ENCODE measurements around the gene BHMT.
"Not testable (repeated sequence)": the region's sequence is repeated elsewhere in the genome, so short reads cannot be mapped to it uniquely, and the experiment has no call there.

Gene BHMT

DNA sequence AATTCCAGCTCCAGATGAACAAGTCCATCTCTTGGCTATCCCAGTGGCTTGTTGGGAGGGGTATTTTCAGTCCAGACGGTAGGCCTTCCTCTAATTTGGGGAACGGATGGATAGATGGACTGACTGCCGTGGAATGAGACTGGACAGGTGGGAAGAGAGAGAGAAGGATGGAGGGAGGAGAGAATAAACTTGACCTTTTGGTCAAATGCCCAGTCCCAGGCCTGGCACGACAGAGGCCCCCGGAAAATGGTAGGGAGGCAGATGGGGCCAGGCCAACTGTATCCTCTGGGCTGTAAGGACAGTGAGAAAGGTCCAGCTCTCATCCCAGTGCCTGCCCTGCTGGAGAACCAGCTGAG is 1.1 kb downstream of the BHMT start:
- no peak for DNase-seq

DNA sequence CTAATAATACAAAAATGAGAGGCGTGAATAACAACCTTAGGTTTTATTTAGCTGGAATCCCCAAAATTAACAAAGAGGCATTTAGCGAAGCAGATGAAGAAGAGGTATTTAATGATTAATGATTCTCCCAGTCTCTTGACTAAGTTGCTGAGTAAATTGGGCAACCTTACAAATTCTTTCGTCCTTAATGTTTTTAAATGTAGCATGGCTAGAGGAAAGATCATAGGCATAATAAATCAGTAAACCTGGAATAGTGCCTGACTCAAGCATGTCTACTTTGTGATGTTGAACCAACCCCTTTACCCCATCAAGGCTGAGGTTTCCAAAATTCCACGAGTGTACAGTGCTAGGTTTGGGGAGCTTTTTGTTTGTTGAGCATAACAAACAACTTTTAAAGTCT is 7.9 kb downstream of the BHMT start:
- no peak for DNase-seq

GRCh38 chr5:79120221-79120620 is 8.6 kb downstream of the BHMT start:
- no peak for DNase-seq

DNA sequence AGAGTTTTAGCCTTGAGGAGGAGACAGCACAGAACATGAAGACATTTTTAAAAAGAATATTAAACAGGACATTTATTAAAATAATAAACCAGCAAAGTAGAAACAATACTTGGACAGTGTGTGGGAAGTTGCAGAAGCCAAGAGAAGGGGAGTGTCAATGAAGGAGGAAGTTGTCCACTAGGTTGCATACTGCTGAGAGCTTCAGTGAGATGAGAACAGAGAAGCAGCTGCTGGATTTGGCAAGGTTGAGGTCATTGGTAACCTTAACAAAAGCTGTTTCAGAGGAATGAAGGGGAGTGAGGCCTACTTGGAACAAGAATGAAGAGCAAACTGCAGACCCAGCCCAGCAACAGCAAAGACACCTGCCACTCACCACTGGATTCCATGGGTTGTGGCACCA is 11.4 kb downstream of the BHMT start:
- no peak for DNase-seq

DNA sequence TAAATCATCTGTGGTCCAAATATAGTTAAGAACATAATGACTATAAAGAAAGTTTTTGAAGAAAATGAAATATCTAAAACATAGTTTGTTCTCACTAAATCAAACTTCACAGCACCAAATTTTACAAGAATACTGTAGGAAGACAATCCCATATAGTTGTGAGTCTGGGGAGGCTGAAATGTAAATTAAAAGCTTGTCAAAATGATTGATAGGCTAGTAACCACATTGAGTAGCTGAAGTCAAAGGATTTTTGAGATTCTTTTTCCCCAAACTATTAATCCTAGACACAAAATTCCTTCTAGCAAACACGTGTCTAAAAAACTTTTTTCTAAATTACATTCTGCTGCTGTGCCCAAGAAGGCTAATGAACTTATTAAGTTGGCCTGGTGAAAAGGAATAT is 13.0 kb downstream of the BHMT start:
- DNase-seq, result no peak

- no peak for DNase-seq
These were observed 19.2 kb downstream of the BHMT start for GRCh38 chr5:79130781-79131180.

DNA sequence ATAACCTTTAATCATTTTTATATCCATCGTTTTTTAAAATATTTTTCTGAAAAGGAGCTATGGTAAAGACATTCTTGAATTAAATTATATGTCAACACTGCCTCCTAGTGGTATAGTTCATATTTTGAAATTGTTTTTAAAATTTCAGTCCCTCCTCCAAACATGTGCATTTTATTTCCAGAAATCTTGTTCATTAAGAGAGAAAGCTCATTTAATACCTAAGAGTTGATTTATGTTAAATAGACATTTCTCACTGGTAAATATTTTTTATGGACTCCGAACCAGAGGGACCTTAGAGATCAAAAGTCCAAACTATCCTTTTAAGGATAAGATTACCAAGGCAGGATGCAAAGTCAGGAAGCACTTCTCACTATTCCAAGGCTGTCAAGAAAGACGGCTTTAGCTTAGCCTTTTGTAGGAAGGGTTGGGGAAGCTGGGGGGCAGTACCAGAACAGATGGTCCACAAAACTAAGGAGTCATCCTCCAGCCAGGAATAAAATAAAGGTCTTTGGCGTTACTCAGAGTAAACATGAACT is 21.6 kb downstream of the BHMT start:
- DNase-seq, result no peak

DNA sequence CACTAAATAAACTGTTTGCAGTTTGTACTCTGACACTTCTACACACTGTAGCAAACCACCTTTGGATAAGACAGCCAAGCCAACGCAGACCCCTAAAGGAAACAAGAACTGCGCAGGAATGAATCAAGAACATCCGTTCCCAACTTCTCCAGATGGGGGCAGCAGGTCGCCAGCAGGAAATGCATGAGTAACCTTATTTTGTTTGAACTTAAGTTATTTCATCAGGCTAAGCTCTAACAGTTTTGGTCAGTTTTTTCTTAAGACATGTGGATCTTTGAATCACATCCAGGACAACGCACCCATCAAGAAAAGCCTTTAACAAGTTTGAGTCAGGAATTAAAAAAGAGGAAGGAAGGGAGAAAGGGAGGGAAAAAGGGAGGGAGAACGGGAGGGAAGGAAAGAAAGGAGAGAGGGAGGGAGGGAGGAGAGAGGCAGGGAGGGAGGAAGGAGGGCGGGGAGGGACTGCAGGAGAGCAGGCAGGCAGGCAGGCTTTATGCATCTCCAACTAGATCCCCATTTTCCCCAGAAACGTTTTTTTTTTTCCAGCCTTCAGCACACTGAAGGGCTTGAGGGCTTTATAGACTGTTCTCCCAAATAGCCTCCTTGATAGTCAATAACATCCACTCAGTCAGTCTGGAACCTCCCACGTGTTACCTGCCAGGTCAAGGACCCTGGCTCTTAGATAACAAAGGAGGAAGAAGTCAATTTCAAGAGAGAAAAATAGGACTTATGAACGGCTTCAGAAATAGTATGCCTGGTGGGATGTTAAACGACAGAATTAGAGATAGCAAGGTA is 22.2 kb downstream of the BHMT start:
- peak; percentile 59 for DNase-seq

GRCh38 chr5:79135790-79136553 is 24.4 kb downstream of the BHMT start:
- DNase-seq, result no peak

DNA sequence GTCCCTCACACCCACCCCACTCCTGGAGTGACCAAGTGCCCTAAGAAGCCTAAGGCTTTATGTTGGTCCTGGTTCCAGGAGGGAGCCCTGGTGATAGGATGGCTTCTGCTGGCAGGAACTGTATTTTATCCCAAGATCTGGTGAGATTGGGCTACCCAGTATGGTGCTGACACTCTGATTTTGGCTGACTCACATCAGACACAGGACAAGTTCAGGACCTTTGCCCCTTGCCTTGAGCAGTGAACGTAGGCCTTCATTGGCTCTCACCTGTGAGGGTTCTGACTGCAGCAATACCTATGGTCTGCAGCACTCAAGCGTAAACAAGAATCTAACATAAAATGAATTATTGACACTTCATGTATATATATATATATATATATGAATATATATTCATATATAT is 25.0 kb downstream of the BHMT start:
- no peak for DNase-seq

GRCh38 chr5:79140553-79140952 is 28.9 kb downstream of the BHMT start:
- no peak for DNase-seq

GRCh38 chr5:79143684-79144379 is 32.2 kb downstream of the BHMT start:
- no peak for DNase-seq

GRCh38 chr5:79147076-79147475 is 35.5 kb downstream of the BHMT start:
- no peak for DNase-seq

GRCh38 chr5:79149433-79149832 is 37.8 kb downstream of the BHMT start:
- no peak for DNase-seq

DNA sequence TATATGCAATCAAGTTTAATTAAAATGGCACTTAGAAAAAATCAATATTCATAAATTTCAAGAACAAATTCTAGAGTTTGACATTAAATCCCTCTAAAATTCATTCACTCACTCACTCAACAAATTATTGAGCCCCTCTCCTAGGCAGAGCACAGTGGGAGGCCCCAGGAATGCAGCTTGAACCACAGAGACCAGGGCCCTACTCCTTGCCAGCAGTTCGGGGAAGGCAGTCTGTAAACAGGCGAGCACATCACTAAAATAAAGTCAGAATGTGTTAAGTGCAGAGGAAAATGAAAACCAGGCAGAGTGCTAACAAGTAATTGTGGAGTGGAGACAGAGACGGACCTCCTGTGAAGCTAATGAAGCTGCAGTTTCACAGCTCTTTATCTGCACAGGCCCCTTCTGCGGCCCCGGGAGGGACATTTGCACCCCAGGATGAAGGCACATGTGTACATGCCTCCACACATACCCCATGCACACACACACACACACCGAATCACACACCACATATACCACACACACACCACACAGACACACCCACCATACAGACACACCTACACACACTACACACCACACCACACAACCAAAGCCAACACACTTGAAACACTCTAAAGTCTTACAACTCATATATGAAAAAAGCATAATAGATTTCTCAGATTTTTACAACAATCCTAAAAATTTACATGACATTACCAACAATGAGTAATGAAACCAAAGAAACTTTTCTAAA is 40.5 kb downstream of the BHMT start:
- no peak for DNase-seq

- DNase-seq, result no peak
These were observed 45.7 kb downstream of the BHMT start for GRCh38 chr5:79157305-79157704.

GRCh38 chr5:79161647-79162046 is 50.0 kb downstream of the BHMT start:
- not testable (repeated sequence) for DNase-seq

- DNase-seq, result no peak
These were observed 56.4 kb downstream of the BHMT start for GRCh38 chr5:79168031-79168430.

DNA sequence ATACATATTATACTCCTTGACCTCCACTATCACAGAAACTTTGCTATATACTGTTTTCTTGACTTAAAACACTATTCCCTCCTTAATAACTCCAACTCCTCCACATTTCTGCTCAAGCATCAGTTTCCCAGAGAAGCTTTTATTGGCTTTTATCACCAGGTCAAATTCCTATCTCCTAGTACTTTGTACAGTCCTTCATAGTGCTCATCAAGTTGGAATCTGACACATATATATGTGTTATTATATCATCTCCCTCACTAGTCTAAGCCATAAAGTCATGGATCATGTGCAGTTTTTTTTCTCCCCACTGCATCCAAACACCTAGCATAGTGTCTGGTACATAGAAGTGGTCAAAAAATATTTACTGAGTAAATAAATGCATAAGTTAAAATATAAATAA is 59.1 kb downstream of the BHMT start:
- no peak for DNase-seq

DNA sequence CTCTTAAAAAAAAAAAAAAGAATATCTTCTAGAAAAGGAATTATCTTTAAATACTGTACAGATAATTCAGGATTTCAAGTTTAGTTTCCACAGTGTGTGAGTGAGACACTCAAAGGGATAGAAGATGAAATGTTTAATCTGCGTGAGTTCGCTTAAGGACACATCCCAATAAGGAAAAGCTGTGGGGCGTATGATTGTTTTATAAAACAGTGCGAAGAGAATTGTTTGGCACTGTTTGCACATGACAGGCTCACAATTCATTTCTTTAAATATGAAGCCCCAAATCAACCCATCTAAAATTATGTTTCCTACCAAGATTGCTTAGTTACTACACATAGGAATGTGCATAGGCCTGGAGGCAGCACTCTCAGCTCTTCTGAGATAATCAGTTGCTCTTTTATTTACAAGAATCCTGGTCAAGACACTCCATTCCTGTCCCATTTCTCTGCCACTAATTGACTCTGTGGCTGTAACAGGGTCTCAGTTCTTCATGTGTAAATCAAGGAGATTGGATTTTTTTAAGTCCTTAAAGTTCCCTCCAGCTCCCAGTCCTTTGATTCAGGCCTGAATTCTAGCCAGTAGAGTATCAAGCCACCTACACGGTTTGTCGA is 60.1 kb downstream of the BHMT start:
- no peak for DNase-seq

DNA sequence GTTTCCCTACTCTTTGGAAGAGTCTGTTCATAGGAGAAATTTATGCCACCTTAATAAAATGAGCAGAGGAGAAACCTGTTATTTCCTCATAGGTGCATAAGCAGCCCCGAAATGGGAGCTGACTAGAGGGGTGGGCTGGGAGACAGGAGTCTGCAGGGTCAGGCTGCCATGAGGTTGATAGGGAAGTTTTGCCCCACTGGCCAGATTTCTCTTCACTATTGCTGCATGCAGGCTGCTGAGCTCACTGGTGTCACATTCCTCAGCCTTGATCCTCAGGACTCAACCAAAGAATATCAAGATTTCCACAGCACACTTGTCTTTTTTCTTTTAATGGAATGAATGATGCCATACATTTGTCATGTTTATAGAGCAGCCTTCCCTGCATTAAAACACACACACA is 60.7 kb downstream of the BHMT start:
- no peak for DNase-seq

GRCh38 chr5:79173626-79174025 is 62.0 kb downstream of the BHMT start:
- DNase-seq, result no peak

DNA sequence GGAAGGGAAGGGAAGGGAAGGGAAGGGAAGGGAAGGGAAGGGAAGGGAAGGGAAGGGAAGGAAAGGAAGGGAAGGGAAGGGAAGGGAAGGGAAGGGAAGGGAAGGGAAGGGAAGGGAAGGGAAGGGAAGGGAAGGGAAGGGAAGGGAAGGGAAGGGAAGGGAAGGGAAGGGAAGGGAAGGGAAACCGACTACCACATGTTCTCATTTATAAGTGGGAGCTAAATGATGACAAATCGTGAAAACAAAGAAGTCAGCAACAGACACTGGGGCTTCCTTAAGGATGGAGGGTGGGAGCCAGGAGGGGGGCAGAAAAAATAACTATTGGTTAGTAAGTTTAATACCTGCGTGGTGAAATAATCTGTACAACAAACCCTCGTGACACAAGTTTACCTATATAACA is 68.8 kb downstream of the BHMT start:
- DNase-seq, result not testable (repeated sequence)

All from activated T-cell treated with anti-CD3 and anti-CD28 coated beads for 4 hours (primary cell).